Activated T-helper 17 cell treated with anti-CD3 and anti-CD28 coated beads, Interleukin-2, amount 50 U/mL, for 72 hours (primary cell): ENCODE results near the gene NRXN3. TPM values are rescaled to one million over a fixed set of nuclear protein-coding genes. Genes with fewer than 3 reads are reported as not detected.

Experiments used
- ATAC-seq: fragments of 150-1000 bp; cut with Tn5 transposase; replicated peaks from 2 replicates; pipeline ENCODE4 v1.10.0; 2021; ENCODE audit warnings: mild to moderate bottlenecking, moderate library complexity
- H3K27ac Mint-ChIP-seq: one replicate; pipeline ENCODE4 v1.8.0; 2022; ENCODE audit warnings: mixed read lengths
- H3K27me3 Mint-ChIP-seq: one replicate; pipeline ENCODE4 v1.8.0; 2022; ENCODE audit warnings: mixed read lengths
- H3K36me3 Mint-ChIP-seq: one replicate; pipeline ENCODE4 v1.8.0; 2022; ENCODE audit warnings: low read depth, mild to moderate bottlenecking, mixed read lengths
- H3K4me1 Mint-ChIP-seq: one replicate; pipeline ENCODE4 v1.8.0; 2022; ENCODE audit warnings: mixed read lengths
- H3K4me3 Mint-ChIP-seq: one replicate; pipeline ENCODE4 v1.8.0; 2022; ENCODE audit warnings: mild to moderate bottlenecking, mixed read lengths
- H3K9me3 Mint-ChIP-seq: one replicate; pipeline ENCODE4 v1.8.0; 2022; ENCODE audit warnings: mixed read lengths
- total RNA-seq, 2 donors: library from RNA; stranded (reverse); gene quantifications; one replicate each; pipeline ENCODE4 v1.2.3, GENCODE V29; 2022

Gene NRXN3
- total RNA-seq, 2 donors from 2014 or later, result not detected

GRCh38 chr14:79600406-79600805 lies 1430.2 kb downstream of the NRXN3 start:
- no peaks in the 10 kb centered on the region for H3K27me3 Mint-ChIP-seq
- H3K27ac Mint-ChIP-seq, result no peak overlapping the region
- no peaks in the 10 kb centered on the region for H3K36me3 Mint-ChIP-seq
- H3K4me3 Mint-ChIP-seq, result no peak overlapping the region
- no peaks in the 10 kb centered on the region for H3K4me1 Mint-ChIP-seq
- no peak for ATAC-seq
- no peaks in the 10 kb centered on the region for H3K9me3 Mint-ChIP-seq

GRCh38 chr14:79601579-79601978 lies 1431.4 kb downstream of the NRXN3 start:
- Mint-ChIP-seq H3K9me3 (no peaks in the 10 kb centered on the region), H3K27ac (no peak overlapping the region), H3K27me3 (no peaks in the 10 kb centered on the region)

GRCh38 chr14:79602045-79602444 lies 1431.9 kb downstream of the NRXN3 start:
- Mint-ChIP-seq H3K4me3 (no peak overlapping the region), H3K36me3 (no peaks in the 10 kb centered on the region)
- no peak for ATAC-seq

More at GRCh38 chr14:79601579-79601978, 1431.4 kb downstream of the NRXN3 start:
- Mint-ChIP-seq H3K36me3 (no peaks in the 10 kb centered on the region), H3K4me1 (no peaks in the 10 kb centered on the region), H3K4me3 (no peak overlapping the region)
- ATAC-seq, result no peak

GRCh38 chr14:79602742-79603141 lies 1432.6 kb downstream of the NRXN3 start:
- Mint-ChIP-seq H3K27me3 (no peaks in the 10 kb centered on the region), H3K9me3 (no peaks in the 10 kb centered on the region), H3K4me3 (no peak overlapping the region), H3K36me3 (no peaks in the 10 kb centered on the region), H3K27ac (no peak overlapping the region), H3K4me1 (no peaks in the 10 kb centered on the region)
- no peak for ATAC-seq

More at GRCh38 chr14:79602045-79602444, 1431.9 kb downstream of the NRXN3 start:
- Mint-ChIP-seq H3K27me3 (no peaks in the 10 kb centered on the region), H3K4me1 (no peaks in the 10 kb centered on the region), H3K27ac (no peak overlapping the region), H3K9me3 (no peaks in the 10 kb centered on the region)

- Mint-ChIP-seq H3K4me3 (no peak overlapping the region), H3K36me3 (no peaks in the 10 kb centered on the region)
Observed at GRCh38 chr14:79605849-79606248, 1435.7 kb downstream of the NRXN3 start.

GRCh38 chr14:79608446-79608845 lies 1438.3 kb downstream of the NRXN3 start:
- H3K27me3 Mint-ChIP-seq, result no peaks in the 10 kb centered on the region
- ATAC-seq, result no peak
- H3K4me1 Mint-ChIP-seq, result no peaks in the 10 kb centered on the region
- no peak overlapping the region for H3K4me3 Mint-ChIP-seq
- H3K36me3 Mint-ChIP-seq, result no peaks in the 10 kb centered on the region
- H3K27ac Mint-ChIP-seq, result no peak overlapping the region
- H3K9me3 Mint-ChIP-seq, result peaks cover 3% of the 10 kb centered on the region

More at GRCh38 chr14:79605849-79606248, 1435.7 kb downstream of the NRXN3 start:
- no peaks in the 10 kb centered on the region for H3K27me3 Mint-ChIP-seq
- ATAC-seq, result no peak
- peaks cover 3% of the 10 kb centered on the region for H3K9me3 Mint-ChIP-seq
- no peak overlapping the region for H3K27ac Mint-ChIP-seq
- no peaks in the 10 kb centered on the region for H3K4me1 Mint-ChIP-seq

GRCh38 chr14:79613625-79614024 lies 1443.5 kb downstream of the NRXN3 start:
- Mint-ChIP-seq H3K36me3 (no peaks in the 10 kb centered on the region), H3K27me3 (no peaks in the 10 kb centered on the region), H3K27ac (no peak overlapping the region), H3K9me3 (peaks cover 9% of the 10 kb centered on the region), H3K4me1 (no peaks in the 10 kb centered on the region), H3K4me3 (no peak overlapping the region)
- no peak for ATAC-seq

GRCh38 chr14:79614448-79614847 lies 1444.3 kb downstream of the NRXN3 start:
- no peak overlapping the region for H3K27ac Mint-ChIP-seq
- H3K4me3 Mint-ChIP-seq, result no peak overlapping the region
- no peaks in the 10 kb centered on the region for H3K36me3 Mint-ChIP-seq
- peaks cover 6% of the 10 kb centered on the region for H3K9me3 Mint-ChIP-seq
- H3K4me1 Mint-ChIP-seq, result no peaks in the 10 kb centered on the region
- no peaks in the 10 kb centered on the region for H3K27me3 Mint-ChIP-seq
- ATAC-seq, result no peak

- no peak overlapping the region for H3K27ac Mint-ChIP-seq
- H3K27me3 Mint-ChIP-seq, result no peaks in the 10 kb centered on the region
- H3K9me3 Mint-ChIP-seq, result peaks cover 22% of the 10 kb centered on the region
- no peaks in the 10 kb centered on the region for H3K36me3 Mint-ChIP-seq
- H3K4me1 Mint-ChIP-seq, result no peaks in the 10 kb centered on the region
- ATAC-seq, result no peak
- H3K4me3 Mint-ChIP-seq, result no peak overlapping the region
Observed at GRCh38 chr14:79627058-79627457, 1456.9 kb downstream of the NRXN3 start.

- Mint-ChIP-seq H3K27me3 (no peaks in the 10 kb centered on the region), H3K4me1 (no peaks in the 10 kb centered on the region), H3K27ac (no peak overlapping the region), H3K4me3 (no peak overlapping the region), H3K9me3 (peaks cover 25% of the 10 kb centered on the region), H3K36me3 (no peaks in the 10 kb centered on the region)
- no peak for ATAC-seq
Observed at GRCh38 chr14:79629411-79630287, 1459.5 kb downstream of the NRXN3 start.

- Mint-ChIP-seq H3K4me1 (no peaks in the 10 kb centered on the region), H3K27ac (no peak overlapping the region), H3K9me3 (peaks cover 22% of the 10 kb centered on the region), H3K4me3 (no peak overlapping the region), H3K36me3 (no peaks in the 10 kb centered on the region), H3K27me3 (no peaks in the 10 kb centered on the region)
- ATAC-seq, result no peak
Observed at GRCh38 chr14:79630288-79630960, 1460.3 kb downstream of the NRXN3 start.

GRCh38 chr14:79631276-79631675 lies 1461.1 kb downstream of the NRXN3 start:
- ATAC-seq, result no peak
- H3K9me3 Mint-ChIP-seq, result peaks cover 22% of the 10 kb centered on the region
- no peak overlapping the region for H3K4me3 Mint-ChIP-seq
- no peak overlapping the region for H3K27ac Mint-ChIP-seq
- no peaks in the 10 kb centered on the region for H3K36me3 Mint-ChIP-seq
- no peaks in the 10 kb centered on the region for H3K27me3 Mint-ChIP-seq
- H3K4me1 Mint-ChIP-seq, result no peaks in the 10 kb centered on the region

- Mint-ChIP-seq H3K9me3 (peaks cover 4% of the 10 kb centered on the region), H3K36me3 (no peaks in the 10 kb centered on the region), H3K27ac (no peak overlapping the region), H3K27me3 (no peaks in the 10 kb centered on the region), H3K4me3 (no peak overlapping the region), H3K4me1 (no peaks in the 10 kb centered on the region)
- ATAC-seq, result no peak
Observed at GRCh38 chr14:79638672-79639266, 1468.6 kb downstream of the NRXN3 start.

GRCh38 chr14:79639613-79640012 lies 1469.4 kb downstream of the NRXN3 start:
- Mint-ChIP-seq H3K4me3 (no peak overlapping the region), H3K27ac (no peak overlapping the region), H3K36me3 (no peaks in the 10 kb centered on the region), H3K4me1 (no peaks in the 10 kb centered on the region), H3K27me3 (no peaks in the 10 kb centered on the region), H3K9me3 (peaks cover 4% of the 10 kb centered on the region)
- ATAC-seq, result no peak

GRCh38 chr14:79641371-79641770 lies 1471.2 kb downstream of the NRXN3 start:
- no peaks in the 10 kb centered on the region for H3K27me3 Mint-ChIP-seq

More at GRCh38 chr14:79641371-79641770, 1471.2 kb downstream of the NRXN3 start:
- peaks cover 4% of the 10 kb centered on the region for H3K9me3 Mint-ChIP-seq
- no peak overlapping the region for H3K4me3 Mint-ChIP-seq
- no peak for ATAC-seq
- H3K27ac Mint-ChIP-seq, result no peak overlapping the region
- no peaks in the 10 kb centered on the region for H3K36me3 Mint-ChIP-seq
- H3K4me1 Mint-ChIP-seq, result no peaks in the 10 kb centered on the region
